Occipital lobe (tissue), 2 donors: ENCODE data around the gene FAM47C. TPM values are rescaled to one million over a fixed set of nuclear protein-coding genes. Genes with fewer than 3 reads are reported as not detected.
"Not testable (repeated sequence)": the region's sequence is repeated elsewhere in the genome, so short reads cannot be mapped to it uniquely, and the experiment has no call there.

Source experiments
- DNase-seq: peaks from one replicate; lab custom pipeline; 2025; lab: John Stamatoyannopoulos, UW
- total RNA-seq: library from RNA; depleted of rRNA; stranded (reverse); fragments of >200 nt; gene quantifications from one replicate; pipeline ENCODE4 v1.2.3, GENCODE V29; 2014

FAM47C gene
- not detected for total RNA-seq

DNA sequence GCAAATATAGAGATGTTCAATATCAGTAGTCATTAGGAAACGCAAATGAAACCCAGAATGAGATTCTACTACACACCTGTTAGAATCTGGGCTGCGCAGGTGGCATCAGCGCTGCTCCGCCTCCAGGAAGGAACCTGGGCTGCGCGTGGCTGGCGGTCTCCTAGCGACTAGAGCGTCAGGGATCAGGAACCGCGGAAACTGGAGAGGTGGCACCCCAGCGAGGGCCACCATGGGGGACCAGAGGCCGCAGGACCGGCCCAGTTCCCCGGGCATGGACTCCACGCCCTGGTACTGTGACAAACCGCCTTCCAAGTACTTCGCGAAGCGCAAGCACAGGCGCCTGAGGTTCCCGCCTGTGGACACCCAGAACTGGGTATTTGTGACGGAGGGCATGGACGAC, at the start of gene FAM47C:
Gene FAM47C (plus strand): TSS at position 185 of the 400 bp plus-strand sequence. CDS start 45 bp downstream, at position 230.
- DNase-seq, result not testable (repeated sequence)

DNA sequence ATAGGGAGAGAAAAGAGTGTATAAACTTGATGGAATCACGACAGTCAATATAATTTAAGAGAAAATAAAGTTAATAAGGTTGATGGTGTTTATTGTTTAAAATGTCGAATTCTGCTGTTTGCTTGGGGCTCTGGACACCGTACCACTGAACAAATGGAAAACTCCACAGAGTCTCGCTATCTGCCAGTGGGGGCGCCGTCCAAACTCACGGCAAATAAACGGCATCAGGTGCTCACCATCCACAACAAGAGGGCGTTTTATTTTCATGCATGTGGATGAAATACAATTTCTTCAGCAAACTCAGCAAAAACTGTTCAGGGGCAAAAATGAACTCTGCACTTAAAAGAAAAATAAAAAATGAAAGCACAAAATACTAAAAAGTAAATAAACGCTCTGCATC, 46.6 kb upstream of the FAM47C start:
- DNase-seq, result no peak

- no peak for DNase-seq
Measured at GRCh38 chrX:36963069-36963808, 44.9 kb upstream of the FAM47C start.

DNA sequence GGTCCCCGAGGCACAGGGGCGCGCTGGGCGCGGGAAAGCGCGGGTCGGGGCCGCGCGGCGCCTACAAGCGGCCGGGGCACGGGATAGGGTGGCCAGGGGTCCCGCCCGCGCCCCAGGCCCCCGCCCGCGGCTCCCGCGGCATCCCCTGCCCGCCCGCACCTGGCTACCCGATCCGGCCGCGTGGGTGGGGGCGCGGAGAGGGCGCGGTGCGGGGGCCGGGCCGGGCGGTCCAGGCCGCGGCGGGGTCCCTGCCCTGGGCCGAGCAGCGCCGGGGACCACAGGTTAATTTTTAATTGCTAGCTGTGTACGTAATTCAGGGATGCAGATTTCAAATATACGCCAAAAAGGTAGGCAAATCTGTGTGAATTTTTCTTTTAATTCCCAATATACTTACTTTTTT, 44.3 kb upstream of the FAM47C start:
- DNase-seq, result no peak

- DNase-seq, result no peak
Measured at GRCh38 chrX:36973575-36973974, 34.6 kb upstream of the FAM47C start.

DNA sequence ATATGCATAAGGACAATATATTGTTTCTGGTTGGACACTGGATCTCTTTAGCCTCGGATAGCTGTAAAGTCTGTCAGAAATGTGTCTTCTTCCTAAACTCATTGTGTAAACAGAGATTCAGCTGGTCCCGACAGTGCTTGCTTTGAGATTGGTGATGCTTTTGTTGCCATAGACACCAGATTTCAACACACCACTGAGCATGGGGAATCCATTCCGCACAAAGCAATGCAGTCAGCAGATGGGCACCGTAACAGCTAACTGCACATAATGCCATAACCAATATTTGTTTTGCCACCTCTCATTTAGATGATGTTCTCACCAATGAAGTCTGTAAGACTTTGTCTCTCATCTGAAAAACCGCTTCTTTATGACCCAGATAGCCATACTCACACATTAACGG, 33.3 kb upstream of the FAM47C start:
- no peak for DNase-seq

DNA sequence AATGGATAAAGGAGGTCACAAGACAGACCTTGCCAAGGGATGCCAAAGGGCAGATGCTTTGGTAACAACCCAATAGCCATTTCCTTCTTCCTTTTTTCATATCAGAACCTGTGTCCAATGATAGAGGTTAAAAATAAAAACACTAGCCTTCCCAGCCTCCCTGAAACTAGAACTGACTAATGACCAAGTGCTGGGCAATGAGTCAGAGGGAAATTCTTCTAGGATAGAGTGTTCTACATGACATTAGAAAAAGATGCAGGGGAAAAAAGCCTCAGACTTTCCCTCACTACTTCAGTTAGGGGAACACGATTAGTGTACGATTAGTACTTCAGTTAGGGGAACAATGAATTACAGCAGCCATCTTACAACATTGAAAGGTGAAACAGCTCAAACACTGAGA, 29.3 kb upstream of the FAM47C start:
- no peak for DNase-seq

- no peak for DNase-seq
Measured at GRCh38 chrX:36983831-36984230, 24.3 kb upstream of the FAM47C start.

GRCh38 chrX:36985416-36986209, 22.6 kb upstream of the FAM47C start:
- DNase-seq, result not testable (repeated sequence)

GRCh38 chrX:36986231-36986630, 21.9 kb upstream of the FAM47C start:
- DNase-seq, result no peak

GRCh38 chrX:36987212-36987611, 21.0 kb upstream of the FAM47C start:
- DNase-seq, result not testable (repeated sequence)

- DNase-seq, result no peak
Measured at GRCh38 chrX:37000140-37000539, 8.0 kb upstream of the FAM47C start.

DNA sequence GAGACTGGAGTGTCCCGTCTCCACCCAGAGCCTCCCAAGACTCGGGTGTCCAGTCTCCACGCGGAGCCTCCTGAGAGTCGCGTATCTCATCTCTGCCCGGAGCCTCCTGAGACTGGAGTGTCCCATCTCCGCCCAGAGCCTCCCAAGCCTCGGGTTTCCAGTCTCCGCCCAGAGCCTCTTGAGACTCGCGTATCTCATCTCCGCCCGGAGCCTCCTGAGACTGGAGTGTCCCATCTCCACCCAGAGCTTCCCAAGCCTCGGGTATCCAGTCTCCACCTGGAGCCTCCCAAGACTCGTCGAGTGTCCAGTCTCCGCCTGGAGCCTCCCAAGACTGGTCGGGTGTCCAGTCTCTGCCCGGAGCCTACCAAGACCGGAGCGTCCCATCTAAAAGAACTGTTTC, 2.3 kb downstream of the FAM47C start:
- no peak for DNase-seq

GRCh38 chrX:37034260-37034659, 26.1 kb downstream of the FAM47C start:
- not testable (repeated sequence) for DNase-seq

GRCh38 chrX:37036674-37037220, 28.6 kb downstream of the FAM47C start:
- not testable (repeated sequence) for DNase-seq

DNA sequence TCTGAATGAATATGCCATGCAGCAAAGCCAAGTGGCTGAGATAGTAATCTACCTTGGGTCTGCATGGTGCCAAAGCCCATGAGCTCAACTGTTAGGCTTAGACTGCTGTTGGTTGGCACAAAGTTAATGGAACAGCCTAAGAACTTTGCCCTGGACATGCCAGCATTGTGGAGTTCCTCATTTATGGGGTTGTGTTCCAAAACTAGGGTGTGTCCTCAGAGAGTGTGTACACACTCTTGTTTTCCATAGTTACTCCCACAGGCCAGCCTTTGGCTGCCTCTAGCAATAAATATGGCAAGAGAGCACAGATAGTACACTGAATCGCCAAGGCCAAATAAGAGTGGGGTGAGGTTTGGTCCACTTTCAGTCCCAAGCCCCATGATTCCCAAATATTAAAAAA, 30.6 kb downstream of the FAM47C start:
- DNase-seq, result not testable (repeated sequence)

GRCh38 chrX:37042956-37043885, 35.1 kb downstream of the FAM47C start:
- not testable (repeated sequence) for DNase-seq

DNA sequence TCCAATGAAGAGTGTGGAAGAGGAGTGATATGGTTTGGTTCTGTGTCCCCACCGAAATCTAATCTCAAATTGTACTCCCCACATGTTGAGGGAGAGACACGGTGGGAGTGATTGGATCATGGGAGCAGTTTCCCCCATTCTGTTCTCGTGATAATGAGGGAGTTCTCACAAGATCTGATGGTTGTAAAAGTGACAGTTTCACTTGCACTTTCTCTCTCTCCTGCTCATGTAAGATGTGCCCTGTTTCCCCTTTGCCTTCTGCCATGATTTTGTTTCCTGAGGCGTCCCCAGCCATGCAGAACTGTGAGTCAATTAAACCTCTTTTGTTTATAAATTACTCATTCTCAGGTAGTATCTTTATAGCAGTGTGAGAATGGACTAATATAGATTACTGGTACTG, 39.6 kb downstream of the FAM47C start:
- DNase-seq, result no peak

- not testable (repeated sequence) for DNase-seq
Measured at GRCh38 chrX:37057572-37057971, 49.4 kb downstream of the FAM47C start.

- no peak for DNase-seq
Measured at GRCh38 chrX:37060999-37061398, 52.8 kb downstream of the FAM47C start.
